ENCODE measurements around the gene TXNDC17.
A peak's percentile ranks its signal among the peaks of the same experiment; 100 is the strongest.
"Not testable (repeated sequence)": the region's sequence is repeated elsewhere in the genome, so short reads cannot be mapped to it uniquely, and the experiment has no call there.

The TXNDC17 gene

GRCh38 chr17:6654841-6655731 lies 14.2 kb downstream of the TXNDC17 start:
- no peak for TF ChIP-seq CTCF (IDR thresholded peaks at IDR 0.05; ENCODE audit: low read depth, low read length, missing control alignments)
- DNase-seq (ENCODE audit: low read depth) = no peak
- H3K4me3 ChIP-seq (ENCODE audit: low read depth, low read length) = no peak overlapping the region

- DNase-seq (ENCODE audit: low read depth) = not testable (repeated sequence)
- peak overlapping the region; percentile 29; the same call in 1 of the 2 replicates for H3K4me3 ChIP-seq (ENCODE audit: low read depth, low read length)
Observed at GRCh38 chr17:6655732-6656361, 15.0 kb downstream of the TXNDC17 start.

- H3K4me3 ChIP-seq (ENCODE audit: low read depth, low read length) = peak overlapping the region; percentile 66
- DNase-seq (ENCODE audit: low read depth) = not testable (repeated sequence)
Observed at GRCh38 chr17:6656797-6657632, 16.2 kb downstream of the TXNDC17 start.

GRCh38 chr17:6657633-6658287 lies 16.9 kb downstream of the TXNDC17 start:
- H3K4me3 ChIP-seq (ENCODE audit: low read depth, low read length) = peak overlapping the region; percentile 66
- no peak for DNase-seq (ENCODE audit: low read depth)
- no peak for TF ChIP-seq CTCF (IDR thresholded peaks at IDR 0.05; ENCODE audit: low read depth, low read length, missing control alignments)

- not testable (repeated sequence) for DNase-seq (ENCODE audit: low read depth)
Observed at GRCh38 chr17:6658411-6658810, 17.6 kb downstream of the TXNDC17 start.

GRCh38 chr17:6660101-6660500 lies 19.2 kb downstream of the TXNDC17 start:
- H3K4me3 ChIP-seq (ENCODE audit: low read depth, low read length) = no peak overlapping the region
- TF ChIP-seq CTCF (IDR thresholded peaks at IDR 0.05; ENCODE audit: low read depth, low read length, missing control alignments) = no peak
- DNase-seq (ENCODE audit: low read depth) = no peak

More at GRCh38 chr17:6658411-6658810, 17.6 kb downstream of the TXNDC17 start:
- not testable (repeated sequence) for H3K4me3 ChIP-seq (ENCODE audit: low read depth, low read length)

GRCh38 chr17:6660805-6661463 lies 20.1 kb downstream of the TXNDC17 start:
- DNase-seq (ENCODE audit: low read depth) = peak; percentile 68
- H3K4me3 ChIP-seq (ENCODE audit: low read depth, low read length) = peak overlapping the region; percentile 17; the same call in 1 of the 2 replicates
- no peak for TF ChIP-seq CTCF (IDR thresholded peaks at IDR 0.05; ENCODE audit: low read depth, low read length, missing control alignments)
